Liver (tissue), 9 donors: ENCODE data around the gene IPMK. TPM values are rescaled to one million over a fixed set of nuclear protein-coding genes. Genes with fewer than 3 reads are reported as not detected.

ENCODE experiments used
- DNase-seq: peaks from one replicate; pipeline ENCODE4 v3.0.0-alpha.2; 2017; ENCODE audit warnings: low spot score
- H3K27ac ChIP-seq, 2 donors: one replicate each; pipeline ENCODE4 v1.7.0; 2013; ENCODE audit warnings: inconsistent platforms in 2 of 2, low read length in 2 of 2, control low read depth in 1 of 2, low read depth in 1 of 2, mild to moderate bottlenecking in 1 of 2
- H3K27me3 ChIP-seq, 4 donors: one replicate each; pipeline versions ENCODE4 v1.6.1 to v1.7.0; 2013; ENCODE audit warnings: low read length in 3 of 4, inconsistent platforms in 1 of 4, mild to moderate bottlenecking in 1 of 4, moderate library complexity in 1 of 4; ENCODE audit not compliant: control insufficient read depth in 4 of 4, insufficient read depth in 4 of 4
- H3K36me3 ChIP-seq, 4 donors: one replicate each; pipeline versions ENCODE4 v1.6.1 to v1.7.0; 2013; ENCODE audit warnings: low read length in 3 of 4, mild to moderate bottlenecking in 3 of 4, low read depth in 1 of 4, moderate library complexity in 1 of 4; ENCODE audit not compliant: control insufficient read depth in 4 of 4, insufficient read depth in 3 of 4
- H3K4me1 ChIP-seq, 4 donors: one replicate each; pipeline versions ENCODE4 v1.6.1 to v1.7.0; 2013; ENCODE audit warnings: low read length in 3 of 4, mild to moderate bottlenecking in 3 of 4, moderate library complexity in 1 of 4; ENCODE audit not compliant: control insufficient read depth in 4 of 4, insufficient read depth in 4 of 4
- H3K4me3 ChIP-seq, 3 donors: one replicate each; pipeline versions ENCODE4 v1.6.1 to v1.7.0; 2013; ENCODE audit warnings: low read length in 3 of 3, control low read depth in 1 of 3, low read depth in 1 of 3, mild to moderate bottlenecking in 1 of 3
- H3K9ac ChIP-seq, 2 donors: one replicate each; pipeline ENCODE4 v1.7.0; 2013; ENCODE audit warnings: low read length in 2 of 2, mild to moderate bottlenecking in 2 of 2, moderate library complexity in 2 of 2, control low read depth in 1 of 2, low read depth in 1 of 2
- H3K9me3 ChIP-seq, 4 donors: one replicate each; pipeline versions ENCODE4 v1.6.1 to v1.7.0; 2013; ENCODE audit warnings: low read length in 3 of 4; ENCODE audit not compliant: control insufficient read depth in 4 of 4
- ATF3 ChIP-seq: IDR thresholded peaks from 2 replicates; pipeline ENCODE4 v1.6.1; 2016; ENCODE audit warnings: antibody characterized with exemption
- CTCF ChIP-seq: fragments of 150-350 bp; IDR thresholded peaks from 2 replicates; pipeline ENCODE4 v1.5.1; 2017; ENCODE audit warnings: improper control_type of control experiment, low read depth, low read length; ENCODE audit not compliant: missing input control
- EGR1 ChIP-seq, 2 donors: IDR thresholded peaks; 2 replicates each; pipeline ENCODE4 v1.6.1; 2016 to 2018; ENCODE audit warnings: antibody characterized with exemption in 2 of 2, low read depth in 2 of 2
- FOXA1 ChIP-seq: IDR thresholded peaks from 2 replicates; pipeline ENCODE4 v1.6.1; 2016; ENCODE audit warnings: antibody characterized with exemption
- FOXA2 ChIP-seq: IDR thresholded peaks from 2 replicates; pipeline ENCODE4 v1.6.1; 2016; ENCODE audit warnings: antibody characterized with exemption
- GABPA ChIP-seq, 2 donors: IDR thresholded peaks in 1 of 2; conservative IDR thresholded peaks in 1 of 2; 2 replicates each; pipeline ENCODE4 v1.6.1; 2016; ENCODE audit warnings: antibody characterized with exemption in 2 of 2, mild to moderate bottlenecking in 1 of 2, moderate library complexity in 1 of 2
- HNF4A ChIP-seq, 2 donors: conservative IDR thresholded peaks; 2 replicates each; pipeline ENCODE4 v1.6.1; 2016; ENCODE audit warnings: antibody characterized with exemption in 2 of 2, mild to moderate bottlenecking in 2 of 2
- HNF4G ChIP-seq: IDR thresholded peaks from 2 replicates; pipeline ENCODE4 v1.6.1; 2016; ENCODE audit warnings: antibody characterized with exemption
- JUND ChIP-seq, 2 donors: IDR thresholded peaks; 2 replicates each; pipeline ENCODE4 v1.6.1; 2016; ENCODE audit warnings: antibody characterized with exemption in 2 of 2
- MAX ChIP-seq: IDR thresholded peaks from 2 replicates; pipeline ENCODE4 v1.6.1; 2016; ENCODE audit warnings: antibody characterized with exemption
- NR2F2 ChIP-seq: IDR thresholded peaks from 2 replicates; pipeline ENCODE4 v1.6.1; 2016; ENCODE audit warnings: antibody characterized with exemption
- RAD21 ChIP-seq, 2 donors: IDR thresholded peaks; 2 replicates each; pipeline ENCODE4 v1.6.1; 2016; ENCODE audit warnings: antibody characterized with exemption in 2 of 2, mild to moderate bottlenecking in 2 of 2
- REST ChIP-seq: IDR thresholded peaks from 2 replicates; pipeline ENCODE4 v1.6.1; 2016; ENCODE audit warnings: antibody characterized with exemption, mild to moderate bottlenecking
- RXRA ChIP-seq, 2 donors: IDR thresholded peaks; 2 replicates each; pipeline ENCODE4 v1.6.1; 2017 to 2018; ENCODE audit warnings: antibody characterized with exemption in 2 of 2, mild to moderate bottlenecking in 1 of 2
- SP1 ChIP-seq: IDR thresholded peaks from 2 replicates; pipeline ENCODE4 v1.6.1; 2018; ENCODE audit warnings: antibody characterized with exemption, mild to moderate bottlenecking
- TAF1 ChIP-seq: conservative IDR thresholded peaks from 2 replicates; pipeline ENCODE4 v1.6.1; 2016; ENCODE audit warnings: antibody characterized with exemption, mild to moderate bottlenecking
- YY1 ChIP-seq: IDR thresholded peaks from 2 replicates; pipeline ENCODE4 v1.6.1; 2016; ENCODE audit warnings: antibody characterized with exemption, mild to moderate bottlenecking
- ZBTB33 ChIP-seq: IDR thresholded peaks from 2 replicates; pipeline ENCODE4 v1.6.1; 2016; ENCODE audit warnings: antibody characterized with exemption
- WGBS: extraction: QIAGEN DNeasy Blood & Tissue Kit; methylation state at CpG from one replicate; pipeline ENCODE4 v1.1.7; 2013; 5-methylcytosine and 5-hydroxymethylcytosine counted together
- polyA plus RNA-seq, 2 donors: library from polyadenylated mRNA; stranded (reverse) in 1 of 2; unstranded in 1 of 2; fragments of 200-250 nt in 1 of 2; fragments of >200 nt in 1 of 2; fragmentation: Nextera tagmentation in 1 of 2; extraction: Ambion mirVana in 1 of 2; gene quantifications; one replicate each; pipeline versions ENCODE4 v1.2.1 to v1.2.3, GENCODE V29; 2013 to 2015
- total RNA-seq, 2 donors: library from RNA; depleted of rRNA; stranded (reverse); fragments of >200 nt; gene quantifications; one replicate each; pipeline ENCODE4 v1.2.3, GENCODE V29; 2014
- donor health status: healthy.
- donor health status: healthy.
- donor health status: healthy.
- donor health status: healthy.
- donor health status: healthy.

Gene IPMK
- total RNA-seq (1 to 10 TPM; 4.8 to 5.2 TPM), polyA plus RNA-seq (1 to 10 TPM; 1.4 to 1.8 TPM)

GRCh38 chr10:58267713-58268453 is at the start of gene IPMK:
Gene IPMK (minus strand): TSS chr10:58267894. CDS start chr10:58267611, 283 bp downstream.
- Histone ChIP-seq H3K4me1 (peaks cover 2 to 21% (median 15%) of the 10 kb centered on the region in 4 donors), H3K27me3 (no peaks in the 10 kb centered on the region), H3K9me3 (no peaks in the 10 kb centered on the region), H3K4me3 (peak within 1 kb of the TSS; percentile 71 to 84 (median 74)), H3K36me3 (no peaks in the 10 kb centered on the region), H3K9ac (peak within 1 kb of the TSS; percentile 77 to 92), H3K27ac (peak within 1 kb of the TSS; percentile 95 to 98)
- peak; percentile 36 for TF ChIP-seq SP1
- no peak for TF ChIP-seq YY1
- WGBS, result under 1% methylated on average over 76 of the region's 76 CpGs
- DNase-seq, result peak; percentile 91

- no peak for DNase-seq
- Histone ChIP-seq H3K27me3 (no peaks in the 10 kb centered on the region), H3K9ac (no peak overlapping the region), H3K9me3 (no peaks in the 10 kb centered on the region), H3K4me3 (no peak overlapping the region), H3K4me1 (no peaks in the 10 kb centered on the region), H3K36me3 (no peaks in the 10 kb centered on the region), H3K27ac (no peak overlapping the region)
- no peak for TF ChIP-seq NR2F2
- no peak for TF ChIP-seq RAD21 (IDR thresholded peaks at IDR 0.05)
- no peak for TF ChIP-seq MAX
- TF ChIP-seq FOXA1, result no peak
- TF ChIP-seq FOXA2, result no peak
- TF ChIP-seq RXRA (IDR thresholded peaks at IDR 0.05), result no peak
- TF ChIP-seq YY1, result no peak
- TF ChIP-seq CTCF, result no peak
- TF ChIP-seq SP1, result no peak
- TF ChIP-seq JUND (IDR thresholded peaks at IDR 0.05), result no peak
- no peak for TF ChIP-seq GABPA (IDR thresholded peaks at IDR 0.05 in 1 of 2, conservative IDR thresholded peaks at IDR 0.05 in 1 of 2)
- no peak for TF ChIP-seq ZBTB33
- TF ChIP-seq HNF4G, result no peak
- TF ChIP-seq EGR1 (IDR thresholded peaks at IDR 0.05; ENCODE audit: low read depth in 2 of 2), result no peak
- no peak for TF ChIP-seq HNF4A (conservative IDR thresholded peaks at IDR 0.05)
- TF ChIP-seq ATF3, result no peak
- TF ChIP-seq TAF1, result no peak
- TF ChIP-seq REST, result no peak
These were observed 49.2 kb upstream of the IPMK start for GRCh38 chr10:58316874-58317273.
